Stimulated activated CD8-positive, alpha-beta memory T cell treated with anti-CD3 and anti-CD28 coated beads, Interleukin-15, amount 100 ng/mL, for 1 hour (primary cell): ENCODE results near the gene HBG2.
"Not testable (repeated sequence)": the region's sequence is repeated elsewhere in the genome, so short reads cannot be mapped to it uniquely, and the experiment has no call there.

Experiments used
- DNase-seq: peaks from one replicate; pipeline ENCODE4 v3.0.0-alpha.2; 2020; ENCODE audit warnings: low read depth

The HBG2 gene

GRCh38 chr11:5281596-5281995, 27.0 kb upstream of the HBG2 start:
- no peak for DNase-seq

- DNase-seq = no peak
Measured at GRCh38 chr11:5280582-5281102, 26.1 kb upstream of the HBG2 start.

DNA sequence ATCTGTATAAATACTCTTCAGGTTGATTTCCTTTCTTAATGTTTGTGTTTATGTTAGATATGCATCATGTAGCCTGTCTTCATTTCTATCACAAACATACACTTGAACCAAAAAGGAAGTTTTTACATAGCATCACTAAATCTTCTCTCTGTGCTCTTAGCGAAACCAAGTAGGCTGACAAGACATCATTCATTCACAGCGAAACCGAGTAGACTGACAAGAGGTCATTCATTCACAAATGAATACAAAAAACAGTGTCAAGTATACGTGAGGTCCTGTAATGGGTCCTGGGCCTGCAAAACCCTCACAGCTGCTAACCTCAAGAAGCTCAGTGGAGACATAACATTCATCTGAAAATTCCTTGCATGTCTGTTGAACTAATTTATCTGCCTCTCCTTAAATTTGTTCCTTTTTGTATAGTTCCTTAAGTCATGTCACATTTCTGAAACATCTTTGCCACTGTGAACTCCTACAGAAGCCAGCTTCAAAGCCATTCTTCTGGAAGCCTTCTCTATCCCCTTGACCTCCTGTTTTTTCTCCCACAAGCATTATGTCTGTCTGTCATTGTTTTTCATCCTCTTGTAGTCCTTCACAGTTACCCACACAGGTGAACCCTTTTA, 25.0 kb upstream of the HBG2 start:
- no peak for DNase-seq

- no peak for DNase-seq
Measured at GRCh38 chr11:5277807-5278382, 23.3 kb upstream of the HBG2 start.

DNA sequence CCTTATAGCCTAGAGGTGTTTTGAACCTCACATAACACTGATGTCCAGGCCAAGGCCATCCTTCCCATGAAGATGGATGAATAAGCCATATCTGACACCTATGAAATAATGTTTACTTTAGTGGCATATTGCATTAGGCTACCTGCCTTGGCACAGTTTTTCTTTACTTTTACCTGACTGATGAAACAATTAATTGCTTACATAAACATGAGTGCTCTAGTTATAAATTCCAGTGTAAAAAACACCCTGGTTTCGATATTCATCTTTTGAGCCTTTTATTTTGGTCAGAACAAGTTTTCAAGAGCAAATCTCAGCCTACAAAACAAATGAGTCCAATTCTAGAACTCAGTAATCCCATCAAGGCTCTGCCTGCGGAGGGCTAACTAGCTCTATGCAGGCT, 22.1 kb upstream of the HBG2 start:
- no peak for DNase-seq

- DNase-seq = no peak
Measured at GRCh38 chr11:5275369-5276110, 21.0 kb upstream of the HBG2 start.

DNA sequence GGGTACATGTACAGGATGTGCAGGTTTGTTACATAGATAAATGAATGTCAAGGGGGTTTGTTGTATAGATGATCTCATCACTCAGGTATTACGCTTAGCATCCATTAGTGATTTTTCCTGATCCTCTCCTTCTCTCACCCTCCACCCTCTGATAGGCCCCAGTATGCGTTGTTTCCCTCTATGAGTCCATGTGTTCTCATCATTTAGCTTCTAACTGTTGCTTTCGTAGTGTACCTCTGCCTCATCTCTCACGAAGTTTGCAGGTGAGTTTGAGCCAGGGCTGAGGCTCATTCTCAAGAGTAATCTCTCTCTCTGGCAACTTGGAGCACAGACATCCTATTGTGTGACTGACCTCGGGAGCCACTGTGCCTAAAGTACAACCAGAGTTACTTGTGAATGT, 19.8 kb upstream of the HBG2 start:
- DNase-seq = no peak

DNA sequence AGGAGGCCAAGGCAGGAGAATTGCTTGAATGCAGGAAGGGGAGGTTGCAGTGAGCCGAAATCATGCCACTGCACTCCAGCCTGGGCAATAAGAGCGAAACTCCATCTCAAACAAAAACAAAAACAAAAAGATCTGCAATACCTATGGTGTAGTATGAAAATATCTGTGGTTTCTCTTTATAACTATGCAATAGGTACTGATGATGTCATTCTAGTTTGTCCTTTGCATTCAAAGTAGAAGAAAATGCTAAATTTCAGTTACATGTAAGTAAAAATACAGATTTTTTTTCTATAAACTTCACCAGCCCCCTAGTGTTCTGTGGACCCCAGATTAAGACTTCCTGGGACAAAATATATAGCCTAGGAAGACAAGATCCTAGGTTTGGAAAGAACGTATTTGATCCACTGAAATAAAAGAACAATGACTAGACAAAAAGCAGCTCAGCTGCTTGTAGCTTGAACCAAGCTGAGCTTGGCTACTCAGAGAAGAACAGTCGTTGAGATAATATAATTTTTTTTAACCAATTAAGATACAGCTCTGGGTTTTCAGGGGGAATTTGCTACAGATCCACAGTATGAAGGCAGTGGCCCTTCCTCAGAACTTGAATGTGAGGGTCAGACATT, 17.9 kb upstream of the HBG2 start:
- DNase-seq = no peak

DNA sequence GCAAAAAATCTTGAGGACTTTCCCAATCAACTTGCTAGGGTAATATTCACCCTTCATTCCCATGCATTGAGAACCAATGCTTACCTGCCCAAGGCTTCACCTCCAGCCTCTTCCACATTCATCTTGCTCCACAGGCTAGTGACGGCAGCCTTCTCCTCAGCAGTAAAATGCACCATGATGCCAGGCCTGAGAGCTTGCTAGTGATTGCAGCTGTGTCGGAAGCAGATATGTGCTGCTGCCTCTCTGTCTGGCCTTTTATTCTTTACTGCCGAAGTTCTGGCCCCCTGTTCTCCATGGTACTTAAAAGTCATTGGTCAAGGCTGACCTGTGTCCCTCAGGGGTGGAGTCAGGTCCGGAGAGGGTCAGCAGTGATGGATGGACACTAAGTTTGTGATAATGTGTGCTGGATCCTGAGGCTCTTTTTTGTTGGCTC, 15.2 kb upstream of the HBG2 start, which contains the start of gene HBE1:
Gene HBE1 (minus strand): TSS at position 231 of the 433 bp plus-strand sequence. CDS start 55 bp downstream, at position 176.
- no peak for DNase-seq

GRCh38 chr11:5267033-5267563, 12.5 kb upstream of the HBG2 start:
- DNase-seq = no peak

- DNase-seq = no peak
Measured at GRCh38 chr11:5266609-5267008, 12.0 kb upstream of the HBG2 start.

GRCh38 chr11:5265832-5266231, 11.3 kb upstream of the HBG2 start:
- DNase-seq = no peak

DNA sequence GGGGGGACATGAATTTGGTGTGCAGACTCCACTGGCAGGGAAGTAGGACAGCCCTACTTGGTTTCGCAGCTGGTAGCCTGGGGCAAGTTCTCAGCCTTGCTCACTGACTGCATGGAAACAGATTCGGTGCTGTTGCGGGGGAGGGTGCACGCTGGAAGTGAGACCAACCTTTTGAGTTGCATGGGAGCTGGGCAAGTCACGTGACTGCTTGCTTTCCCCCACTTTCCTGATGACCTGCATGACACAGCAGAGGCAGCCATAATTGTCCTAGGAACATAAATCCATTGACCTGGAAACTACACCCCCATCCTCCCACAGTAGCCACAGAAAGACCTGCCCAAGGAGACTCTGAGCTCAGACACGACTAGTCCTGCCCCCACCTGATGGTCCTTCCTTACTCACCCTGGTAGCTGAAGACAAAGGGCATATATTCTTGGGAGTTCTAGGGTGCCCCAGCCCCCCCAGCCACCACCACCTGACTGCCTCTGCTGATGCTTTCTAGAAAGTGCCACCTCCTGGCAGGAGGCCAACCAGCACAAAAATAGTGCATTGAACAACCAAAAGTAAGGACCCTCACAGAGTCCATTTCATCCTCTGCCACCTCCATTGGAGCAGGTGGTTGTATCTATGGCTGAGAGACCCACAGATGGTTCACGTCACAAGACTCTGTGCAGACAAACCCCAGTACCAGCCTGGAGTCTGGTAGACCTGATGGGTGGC, 4.1 kb upstream of the HBG2 start:
- DNase-seq = no peak

DNA sequence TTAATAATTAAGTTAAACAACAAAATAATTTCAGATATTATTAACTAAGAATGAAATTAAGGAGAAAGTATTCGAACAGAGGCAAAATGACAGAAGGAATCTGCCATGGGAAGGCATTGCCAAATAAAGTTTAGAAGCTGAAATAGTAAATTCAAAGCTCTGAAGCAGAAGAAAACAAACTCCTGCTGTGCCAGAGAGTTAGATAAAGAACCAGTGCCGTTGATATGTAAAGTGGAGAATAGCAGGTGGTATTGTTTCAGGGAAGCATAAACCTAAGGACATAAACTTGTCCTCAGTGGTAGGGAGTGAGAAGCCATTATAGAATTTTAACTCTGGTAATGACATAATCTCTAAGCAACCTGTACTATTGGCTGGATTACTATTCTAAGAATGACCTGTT, 2.7 kb upstream of the HBG2 start:
- DNase-seq = no peak

- DNase-seq = not testable (repeated sequence)
Measured at GRCh38 chr11:5254023-5254422, 558 bp downstream of the HBG2 start.

GRCh38 chr11:5253440-5253839, 1.1 kb downstream of the HBG2 start:
- DNase-seq = not testable (repeated sequence)

GRCh38 chr11:5252919-5253265, 1.7 kb downstream of the HBG2 start:
- no peak for DNase-seq

DNA sequence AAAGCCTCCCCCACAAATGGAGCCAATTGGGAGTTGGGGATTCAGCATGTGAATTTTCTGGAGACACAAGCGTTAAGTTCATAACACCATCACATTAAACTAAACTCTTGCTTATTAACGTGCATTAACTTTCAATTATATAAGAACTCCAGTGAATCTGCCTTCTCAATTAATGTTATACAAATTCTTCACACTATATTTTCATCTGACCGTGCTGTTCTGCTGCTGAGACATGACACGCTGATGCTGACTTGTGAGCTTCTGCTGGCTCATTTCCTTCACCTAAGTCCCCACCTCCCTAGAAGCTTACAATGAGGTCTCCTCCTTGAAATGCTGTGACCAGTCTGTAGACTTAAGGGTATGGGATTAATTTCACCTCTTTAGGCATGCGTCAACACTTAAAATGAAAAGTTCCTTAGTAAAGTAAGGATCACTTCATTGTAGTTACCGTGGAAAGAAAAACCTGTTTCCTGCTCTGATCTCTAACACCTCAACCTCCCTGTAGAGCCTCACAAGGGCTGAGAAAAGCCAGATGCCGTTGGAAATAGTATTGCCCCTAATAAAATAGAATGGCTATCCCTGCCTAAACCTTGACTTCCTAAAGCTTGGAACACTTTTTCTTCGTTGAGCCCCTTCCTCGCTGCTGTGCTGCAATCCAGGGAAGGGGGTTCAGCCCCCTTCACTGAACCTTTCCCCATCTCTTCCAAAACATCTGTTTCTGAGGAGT, 2.2 kb downstream of the HBG2 start:
- DNase-seq = no peak

GRCh38 chr11:5251746-5252145, 2.8 kb downstream of the HBG2 start:
- DNase-seq = no peak

DNA sequence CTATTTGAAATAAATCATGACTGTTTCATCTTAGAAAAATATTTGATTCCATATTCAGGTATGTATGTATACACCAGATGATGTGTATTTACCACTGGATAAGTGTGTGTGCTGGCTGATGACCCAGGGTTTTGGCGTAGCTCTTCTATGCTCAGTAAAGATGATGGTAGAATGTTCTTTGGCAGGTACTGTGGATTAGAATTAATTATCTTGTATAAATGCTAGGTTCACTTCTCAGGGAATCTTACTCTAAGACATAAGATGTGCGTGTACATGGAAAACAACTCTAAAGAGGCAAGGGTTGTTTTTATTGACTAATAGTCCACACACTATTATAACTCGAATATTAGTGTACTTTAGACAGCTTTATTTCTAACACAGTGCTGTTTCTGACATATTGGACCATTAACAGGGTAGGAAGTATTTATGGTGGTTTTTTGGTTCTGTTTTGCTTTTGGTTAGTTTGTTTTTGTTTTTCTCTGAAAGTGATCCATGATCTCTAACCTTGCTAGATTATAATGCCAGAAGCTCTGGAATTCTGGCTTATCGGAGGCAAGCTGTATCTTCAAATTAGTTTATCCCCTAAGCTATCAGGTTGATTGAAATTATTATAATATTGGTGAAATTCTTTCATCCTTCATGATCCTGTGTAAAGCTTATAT, 3.9 kb downstream of the HBG2 start:
- no peak for DNase-seq
